IPS-20b (cell line): ENCODE measurements around the gene POTEJ.
"Not testable (repeated sequence)": the region's sequence is repeated elsewhere in the genome, so short reads cannot be mapped to it uniquely, and the experiment has no call there.

ENCODE experiments used
- H3K27ac ChIP-seq: one replicate; pipeline ENCODE4 v1.5.1; 2013; ENCODE audit warnings: low read length
- H3K27me3 ChIP-seq: 2 replicates; pipeline ENCODE4 v1.6.1; 2013; ENCODE audit warnings: mild to moderate bottlenecking, low read length, inconsistent platforms; ENCODE audit not compliant: insufficient read depth
- H3K36me3 ChIP-seq: 2 replicates; pipeline ENCODE4 v1.6.1; 2013; ENCODE audit warnings: low read depth, mild to moderate bottlenecking, inconsistent platforms, low read length, moderate library complexity; ENCODE audit not compliant: insufficient read depth
- H3K4me1 ChIP-seq: 2 replicates; pipeline ENCODE4 v1.6.1; 2013; ENCODE audit warnings: mild to moderate bottlenecking, control low read depth, inconsistent platforms, low read length, moderate library complexity; ENCODE audit not compliant: insufficient read depth
- H3K4me3 ChIP-seq: 2 replicates; pipeline ENCODE4 v1.5.1; 2013; ENCODE audit warnings: mild to moderate bottlenecking, low read length, inconsistent platforms
- H3K9ac ChIP-seq: 2 replicates; pipeline ENCODE4 v1.6.1; 2013; ENCODE audit warnings: low read depth, mild to moderate bottlenecking, inconsistent platforms, low read length, moderate library complexity
- H3K9me3 ChIP-seq: 2 replicates; pipeline ENCODE4 v1.6.1; 2013; ENCODE audit warnings: mild to moderate bottlenecking, low read depth, low read length, inconsistent platforms; ENCODE audit not compliant: insufficient read depth

POTEJ gene

GRCh38 chr2:130611140-130611539 lies at the start of gene POTEJ:
TSS of gene POTEJ (plus strand) at chr2:130611440. CDS start at chr2:130611533, 93 bp downstream.
- not testable (repeated sequence) for H3K4me3 ChIP-seq, H3K9ac ChIP-seq, H3K27me3 ChIP-seq, H3K36me3 ChIP-seq, H3K4me1 ChIP-seq, H3K27ac ChIP-seq, H3K9me3 ChIP-seq

- H3K9ac ChIP-seq, H3K4me3 ChIP-seq, H3K4me1 ChIP-seq, H3K27ac ChIP-seq, H3K36me3 ChIP-seq, H3K9me3 ChIP-seq, H3K27me3 ChIP-seq: not testable (repeated sequence)
These were observed 45.1 kb upstream of the POTEJ start for GRCh38 chr2:130566165-130566564.

GRCh38 chr2:130571929-130572328 lies 39.3 kb upstream of the POTEJ start:
- not testable (repeated sequence) for H3K27me3 ChIP-seq, H3K4me3 ChIP-seq, H3K4me1 ChIP-seq, H3K36me3 ChIP-seq, H3K9ac ChIP-seq, H3K27ac ChIP-seq, H3K9me3 ChIP-seq

GRCh38 chr2:130574230-130574629 lies 37.0 kb upstream of the POTEJ start:
- not testable (repeated sequence) for H3K27ac ChIP-seq, H3K4me1 ChIP-seq, H3K36me3 ChIP-seq, H3K27me3 ChIP-seq, H3K9me3 ChIP-seq, H3K4me3 ChIP-seq, H3K9ac ChIP-seq

GRCh38 chr2:130576209-130576784 lies 34.9 kb upstream of the POTEJ start:
- H3K9ac ChIP-seq, H3K4me1 ChIP-seq, H3K27me3 ChIP-seq, H3K36me3 ChIP-seq, H3K4me3 ChIP-seq, H3K9me3 ChIP-seq, H3K27ac ChIP-seq: not testable (repeated sequence)

DNA sequence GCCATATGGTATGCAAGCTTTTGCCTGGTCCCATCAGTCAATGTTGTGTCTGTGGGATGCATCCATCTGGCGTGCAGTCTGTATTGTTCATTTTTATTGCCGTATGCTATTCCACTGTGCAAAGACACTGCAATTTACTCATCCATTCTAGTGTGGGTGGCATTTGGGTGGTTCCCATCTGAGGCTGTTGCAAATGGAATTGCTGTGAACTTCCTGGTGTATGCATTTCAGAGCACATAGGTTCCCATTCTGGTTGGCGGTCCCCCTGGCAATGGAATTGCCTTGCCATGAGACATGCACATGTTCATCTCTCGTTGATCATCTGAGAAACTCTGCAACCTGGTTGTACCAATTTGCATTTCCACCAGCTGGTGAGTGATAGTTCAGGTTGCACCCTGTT lies 33.7 kb upstream of the POTEJ start:
- H3K9me3 ChIP-seq, H3K4me3 ChIP-seq, H3K36me3 ChIP-seq, H3K4me1 ChIP-seq, H3K27ac ChIP-seq, H3K27me3 ChIP-seq, H3K9ac ChIP-seq: not testable (repeated sequence)

GRCh38 chr2:130579121-130579520 lies 32.1 kb upstream of the POTEJ start:
- not testable (repeated sequence) for H3K9me3 ChIP-seq, H3K27me3 ChIP-seq, H3K27ac ChIP-seq, H3K9ac ChIP-seq, H3K4me1 ChIP-seq, H3K36me3 ChIP-seq, H3K4me3 ChIP-seq

DNA sequence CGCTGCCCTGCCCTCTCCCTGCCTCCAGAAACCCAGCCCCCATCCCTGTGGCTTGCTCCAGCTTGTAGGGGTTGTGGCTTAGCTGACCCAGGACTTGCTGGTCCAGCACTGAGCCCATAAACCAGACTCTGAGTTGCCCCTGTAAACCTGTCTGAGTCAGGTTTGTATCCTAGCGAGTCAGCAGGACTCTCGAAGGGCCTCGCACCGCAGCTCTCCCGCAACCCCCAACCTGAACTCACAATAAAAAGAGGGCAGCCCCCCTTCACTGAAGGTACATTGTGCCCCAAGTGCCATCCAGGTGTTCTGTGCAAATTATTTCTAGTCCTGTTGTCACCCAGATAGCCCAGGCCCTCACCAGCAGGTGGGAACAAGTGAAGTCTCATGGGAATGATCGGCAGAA lies 29.7 kb upstream of the POTEJ start:
- not testable (repeated sequence) for H3K27ac ChIP-seq, H3K36me3 ChIP-seq, H3K4me1 ChIP-seq, H3K9ac ChIP-seq, H3K9me3 ChIP-seq, H3K27me3 ChIP-seq, H3K4me3 ChIP-seq

DNA sequence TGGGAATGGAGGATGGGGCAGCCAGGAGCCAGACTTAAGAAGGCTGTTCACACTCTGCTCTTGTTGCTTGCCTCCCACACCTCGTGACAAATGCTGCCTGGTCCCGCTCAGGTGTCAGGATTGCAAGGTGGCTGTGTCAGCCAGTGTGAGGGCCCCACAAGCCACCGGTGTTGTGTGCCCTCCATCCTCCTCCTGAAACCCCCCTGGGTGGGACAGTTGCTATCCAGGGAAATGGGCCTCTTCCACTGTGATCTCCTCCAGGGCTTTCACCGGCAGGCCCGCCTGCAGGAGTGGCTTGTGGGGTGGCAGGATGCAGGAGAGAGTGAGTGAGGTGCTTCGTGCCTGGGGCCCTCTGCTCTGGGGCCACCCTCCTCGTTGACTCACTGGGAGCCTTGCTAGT lies 28.3 kb upstream of the POTEJ start:
- H3K9ac ChIP-seq, H3K4me3 ChIP-seq, H3K36me3 ChIP-seq, H3K9me3 ChIP-seq, H3K27me3 ChIP-seq, H3K27ac ChIP-seq, H3K4me1 ChIP-seq: not testable (repeated sequence)

DNA sequence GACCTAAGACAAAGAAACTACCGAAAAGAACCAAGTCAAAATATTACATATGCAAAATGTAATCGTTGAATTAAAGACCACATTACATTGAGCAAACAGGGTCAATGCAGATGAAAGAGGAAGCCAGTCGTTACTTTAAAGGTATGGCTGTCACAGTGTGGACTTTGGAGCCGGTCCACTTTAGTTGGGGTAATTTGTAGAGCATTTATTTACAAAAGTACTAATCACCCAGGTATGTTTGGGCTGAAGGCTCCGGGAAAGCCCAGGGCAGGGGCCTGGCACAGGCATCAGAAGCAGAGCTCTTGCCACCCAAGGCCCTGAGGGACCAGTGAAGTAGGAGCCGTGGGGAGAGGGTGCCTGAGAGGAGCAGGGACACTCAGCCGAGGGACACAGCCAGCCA lies 27.7 kb upstream of the POTEJ start:
- H3K4me1 ChIP-seq, H3K4me3 ChIP-seq, H3K36me3 ChIP-seq, H3K9me3 ChIP-seq, H3K27ac ChIP-seq, H3K9ac ChIP-seq, H3K27me3 ChIP-seq: not testable (repeated sequence)

- H3K9me3 ChIP-seq, H3K4me1 ChIP-seq, H3K36me3 ChIP-seq, H3K9ac ChIP-seq, H3K27me3 ChIP-seq, H3K27ac ChIP-seq, H3K4me3 ChIP-seq: not testable (repeated sequence)
These were observed 26.5 kb upstream of the POTEJ start for GRCh38 chr2:130584726-130585125.

- H3K36me3 ChIP-seq, H3K27ac ChIP-seq, H3K9ac ChIP-seq, H3K4me1 ChIP-seq, H3K27me3 ChIP-seq, H3K4me3 ChIP-seq, H3K9me3 ChIP-seq: not testable (repeated sequence)
These were observed 22.4 kb upstream of the POTEJ start for GRCh38 chr2:130588688-130589458.
